Activated CD4-positive, alpha-beta T cell treated with anti-CD3 and anti-CD28 coated beads, Interleukin-2, amount 10 ng/mL, durations not matched to agents 7 days and 5 days (primary cell): ENCODE data around the gene VWA2. TPM values are rescaled to one million over a fixed set of nuclear protein-coding genes. Genes with fewer than 3 reads are reported as not detected.

Experiments used
- CTCF ChIA-PET: fragments of 350-600 bp; sonication (Branson Sonifier 250); formaldehyde crosslinking; loops from one replicate; lab custom pipeline; 2021; ENCODE audit warnings: antibody characterized with exemption; lab: Charles Lee
- POLR2A ChIA-PET: fragments of 350-600 bp; sonication (Branson Sonifier 250); formaldehyde crosslinking; loops from one replicate; lab custom pipeline; 2021; ENCODE audit warnings: antibody characterized with exemption; lab: Charles Lee
- DNase-seq: peaks from one replicate; pipeline ENCODE4 v3.0.0-alpha.2; 2020
- H3K27ac Mint-ChIP-seq: one replicate; pipeline ENCODE4 v1.8.0; 2021; ENCODE audit warnings: mild to moderate bottlenecking, moderate library complexity, mixed read lengths
- H3K27me3 Mint-ChIP-seq: one replicate; pipeline ENCODE4 v1.8.0; 2021; ENCODE audit warnings: mixed read lengths
- H3K36me3 Mint-ChIP-seq: one replicate; pipeline ENCODE4 v1.8.0; 2021; ENCODE audit warnings: low read depth, mixed read lengths
- H3K4me1 Mint-ChIP-seq: one replicate; pipeline ENCODE4 v1.8.0; 2021; ENCODE audit warnings: mixed read lengths
- H3K4me3 Mint-ChIP-seq: one replicate; pipeline ENCODE4 v1.8.0; 2021; ENCODE audit warnings: mild to moderate bottlenecking, moderate library complexity, mixed read lengths
- H3K9me3 Mint-ChIP-seq: one replicate; pipeline ENCODE4 v1.8.0; 2021; ENCODE audit warnings: mixed read lengths
- total RNA-seq, 2 experiments: library from RNA; stranded (reverse); gene quantifications; one replicate each; pipeline ENCODE4 v1.2.3, GENCODE V29; 2021

VWA2 gene
- total RNA-seq, 2 experiments from 2014 or later = not detected

GRCh38 chr10:114228156-114228555 lies 10.9 kb upstream of the VWA2 start:
- DNase-seq = no peak
- no peak overlapping the region for H3K27ac Mint-ChIP-seq
- CTCF ChIA-PET = no interaction called here
- H3K4me1 Mint-ChIP-seq = no peaks in the 10 kb centered on the region
- POLR2A ChIA-PET = no interaction called here
- H3K4me3 Mint-ChIP-seq = no peak overlapping the region
- H3K9me3 Mint-ChIP-seq = no peaks in the 10 kb centered on the region
- H3K36me3 Mint-ChIP-seq = no peaks in the 10 kb centered on the region
- H3K27me3 Mint-ChIP-seq = peaks cover 27% of the 10 kb centered on the region

DNA sequence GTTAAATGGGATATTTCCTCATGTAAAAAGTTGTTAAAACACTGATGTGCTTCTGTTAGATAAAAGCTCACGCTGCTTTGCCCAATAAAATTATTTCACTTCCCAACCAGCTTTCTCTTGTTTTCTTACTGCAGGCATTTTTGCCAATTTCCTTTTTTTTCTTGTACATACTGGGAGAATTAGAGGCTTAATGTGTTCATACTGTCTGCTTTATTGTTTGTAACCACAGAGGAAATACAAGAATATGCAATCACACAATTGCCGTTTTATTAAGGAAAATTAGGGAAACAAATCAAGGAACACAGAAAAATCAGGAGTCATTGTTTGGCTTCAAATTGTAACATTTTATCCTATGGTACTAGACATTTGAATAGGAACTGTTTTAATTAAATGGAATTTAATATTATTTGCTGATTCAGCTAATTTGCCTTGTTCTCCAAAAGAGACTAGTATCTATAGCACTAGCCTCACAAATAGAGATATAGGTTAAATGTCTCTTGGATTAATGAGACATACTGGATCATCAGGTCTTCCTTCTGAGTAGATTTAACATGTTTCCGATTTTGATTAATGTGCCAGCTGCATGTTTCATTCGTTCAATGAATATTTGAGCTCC lies 6.4 kb upstream of the VWA2 start:
- DNase-seq = no peak
- Mint-ChIP-seq H3K9me3 (no peaks in the 10 kb centered on the region), H3K4me1 (no peaks in the 10 kb centered on the region), H3K4me3 (no peak overlapping the region), H3K36me3 (no peaks in the 10 kb centered on the region), H3K27me3 (peaks cover 26% of the 10 kb centered on the region), H3K27ac (no peak overlapping the region)
- ChIA-PET CTCF (no interaction called here), POLR2A (no interaction called here)

DNA sequence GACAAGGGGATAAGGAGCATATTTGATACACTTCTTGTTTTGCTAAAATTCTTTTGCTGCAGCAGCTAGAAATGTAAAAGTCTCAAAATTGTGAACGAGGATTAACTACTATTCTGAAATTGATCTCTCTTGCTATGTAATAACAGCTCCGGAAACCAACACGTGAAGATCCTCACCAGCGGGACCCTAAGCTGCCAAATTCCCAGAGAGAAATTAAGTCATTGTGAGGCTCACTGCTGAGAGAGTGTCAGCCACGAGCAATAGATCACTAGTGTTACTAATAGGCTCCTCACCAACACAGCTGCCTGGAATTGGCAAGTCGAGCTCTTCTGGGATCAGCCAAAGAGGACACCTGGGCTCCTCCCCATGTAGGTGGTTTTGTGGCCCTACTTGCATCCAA lies 5.6 kb upstream of the VWA2 start:
- H3K27me3 Mint-ChIP-seq = peaks cover 29% of the 10 kb centered on the region
- no peaks in the 10 kb centered on the region for H3K4me1 Mint-ChIP-seq
- H3K36me3 Mint-ChIP-seq = no peaks in the 10 kb centered on the region
- POLR2A ChIA-PET = no interaction called here
- H3K9me3 Mint-ChIP-seq = no peaks in the 10 kb centered on the region
- no peak for DNase-seq
- CTCF ChIA-PET = interaction anchor here (1.6 kb wide), 1 partner anchor 12 kb away, joined by 3 read pairs; no protein-coding TSS in a partner anchor
- H3K27ac Mint-ChIP-seq = no peak overlapping the region
- no peak overlapping the region for H3K4me3 Mint-ChIP-seq

- H3K27me3 Mint-ChIP-seq = peaks cover 36% of the 10 kb centered on the region
- no peaks in the 10 kb centered on the region for H3K9me3 Mint-ChIP-seq
- H3K4me1 Mint-ChIP-seq = peaks cover 4% of the 10 kb centered on the region
- H3K27ac Mint-ChIP-seq = no peak overlapping the region
- no peak overlapping the region for H3K4me3 Mint-ChIP-seq
- ChIA-PET POLR2A (no interaction called here), CTCF (interaction anchor here (1.6 kb wide), 1 partner anchor 12 kb away, joined by 3 read pairs; no protein-coding TSS in a partner anchor)
- H3K36me3 Mint-ChIP-seq = no peaks in the 10 kb centered on the region
- DNase-seq = no peak
Observed at GRCh38 chr10:114234132-114234531, 4.9 kb upstream of the VWA2 start.

DNA sequence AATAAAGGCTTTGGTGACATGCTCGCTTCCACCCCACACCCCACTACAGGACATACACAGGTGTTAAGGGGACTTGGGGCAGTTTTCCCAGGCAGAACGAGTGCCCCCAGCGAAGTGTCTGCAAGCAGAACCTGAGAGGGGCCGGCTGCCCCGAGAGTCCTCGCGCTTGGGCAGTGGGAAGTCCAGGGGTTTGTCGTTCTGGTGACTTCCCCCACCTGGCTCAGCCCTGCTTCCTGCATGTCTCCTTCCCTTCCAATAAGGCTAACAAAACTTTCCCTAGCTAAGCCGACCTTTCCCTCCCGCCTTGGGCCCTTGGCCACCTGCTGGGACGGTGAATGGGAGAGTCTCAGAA lies 916 bp downstream of the VWA2 start:
- Mint-ChIP-seq H3K9me3 (no peaks in the 10 kb centered on the region), H3K4me1 (peaks cover 4% of the 10 kb centered on the region), H3K27me3 (peaks cover 73% of the 10 kb centered on the region), H3K4me3 (no peak overlapping the region), H3K27ac (no peak overlapping the region), H3K36me3 (no peaks in the 10 kb centered on the region)
- DNase-seq = no peak
- CTCF ChIA-PET = no interaction called here
- POLR2A ChIA-PET = no interaction called here

- Mint-ChIP-seq H3K4me1 (peaks cover 4% of the 10 kb centered on the region), H3K27ac (no peak overlapping the region), H3K27me3 (peaks cover 64% of the 10 kb centered on the region), H3K4me3 (no peak overlapping the region), H3K9me3 (no peaks in the 10 kb centered on the region), H3K36me3 (no peaks in the 10 kb centered on the region)
- POLR2A ChIA-PET = no interaction called here
- CTCF ChIA-PET = interaction anchor here (0.6 to 0.7 kb wide), 2 partner anchors 136 to 448 kb away, joined by 3 read pairs; no protein-coding TSS in a partner anchor
- DNase-seq = no peak
Observed at GRCh38 chr10:114242235-114242634, 3.2 kb downstream of the VWA2 start.

DNA sequence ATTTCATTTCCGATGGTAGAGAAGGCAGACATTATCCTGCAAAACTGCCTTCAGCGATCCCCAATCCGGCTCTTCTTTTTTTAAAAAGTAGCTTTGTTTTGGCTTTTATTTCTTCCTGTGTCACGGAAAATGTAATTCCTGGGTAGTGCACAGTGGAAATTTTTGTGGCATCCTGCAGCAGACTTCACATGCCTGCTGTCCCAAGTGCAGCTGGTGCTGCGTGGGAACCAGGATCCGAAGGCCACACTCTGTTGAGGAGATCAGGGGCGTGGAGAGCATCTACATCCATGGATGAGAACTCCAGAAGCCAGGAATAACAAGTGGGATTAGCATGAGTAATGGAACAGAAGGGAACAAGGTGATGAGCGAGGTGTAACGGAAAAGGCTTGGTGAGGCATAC lies 4.6 kb downstream of the VWA2 start:
- CTCF ChIA-PET = no interaction called here
- no peak overlapping the region for H3K27ac Mint-ChIP-seq
- POLR2A ChIA-PET = no interaction called here
- no peaks in the 10 kb centered on the region for H3K9me3 Mint-ChIP-seq
- DNase-seq = no peak
- H3K27me3 Mint-ChIP-seq = peaks cover 51% of the 10 kb centered on the region
- H3K4me3 Mint-ChIP-seq = no peak overlapping the region
- H3K36me3 Mint-ChIP-seq = no peaks in the 10 kb centered on the region
- peaks cover 4% of the 10 kb centered on the region for H3K4me1 Mint-ChIP-seq

DNA sequence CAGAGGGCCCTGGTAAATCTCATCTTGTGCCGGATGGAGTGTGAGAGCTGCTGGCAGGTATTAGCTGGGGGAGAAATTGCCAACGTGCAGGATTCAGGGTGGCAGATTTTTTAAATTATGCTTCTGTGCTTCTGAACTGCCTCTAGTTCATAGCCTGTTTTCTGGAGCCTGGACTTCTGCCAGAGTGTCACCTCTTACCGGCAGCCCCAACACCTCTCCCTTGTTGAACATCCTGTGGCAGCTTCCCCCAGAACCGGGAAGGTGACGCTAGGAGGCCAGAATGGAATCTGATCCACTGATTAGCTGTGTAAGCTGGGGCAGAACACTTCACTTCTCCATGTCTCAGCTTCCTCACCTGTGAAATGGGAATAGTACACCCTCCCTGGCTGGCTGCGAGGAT lies 5.1 kb downstream of the VWA2 start:
- no peak overlapping the region for H3K27ac Mint-ChIP-seq
- CTCF ChIA-PET = no interaction called here
- no peak overlapping the region for H3K4me3 Mint-ChIP-seq
- peaks cover under 1% of the 10 kb centered on the region for H3K4me1 Mint-ChIP-seq
- no peaks in the 10 kb centered on the region for H3K36me3 Mint-ChIP-seq
- POLR2A ChIA-PET = no interaction called here
- H3K9me3 Mint-ChIP-seq = no peaks in the 10 kb centered on the region
- peaks cover 47% of the 10 kb centered on the region for H3K27me3 Mint-ChIP-seq
- no peak for DNase-seq

DNA sequence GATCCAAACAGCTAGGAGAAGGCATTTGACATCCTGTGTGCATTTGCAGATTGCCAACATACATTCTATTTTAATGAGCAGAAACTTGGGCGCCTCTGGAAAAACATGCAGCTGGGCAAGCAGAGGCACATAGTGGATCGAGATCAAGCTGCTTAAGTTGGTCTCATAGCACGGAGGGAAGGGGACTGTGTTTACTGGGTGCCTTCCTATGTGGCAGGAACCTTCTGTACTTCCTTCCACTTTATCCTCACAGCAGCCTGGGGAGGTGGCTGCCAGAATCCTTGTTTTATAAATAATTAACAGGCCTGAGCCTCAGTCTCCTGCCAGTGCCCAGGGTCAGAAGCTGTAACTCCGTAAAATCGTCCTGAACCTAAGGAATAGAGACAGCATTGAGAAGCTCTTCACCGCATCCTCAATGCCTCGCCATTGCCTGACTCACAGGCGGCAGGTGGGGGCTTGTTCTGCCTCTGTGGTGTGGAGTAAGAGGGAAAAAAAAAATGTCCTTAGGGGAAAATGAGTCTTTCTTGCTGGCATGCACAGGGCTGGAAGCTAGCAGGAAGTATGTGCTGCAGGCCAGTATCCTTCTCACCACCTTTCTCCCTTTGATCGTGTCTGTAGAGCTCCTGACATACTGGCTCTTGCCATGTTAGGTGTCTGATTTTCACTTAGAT lies 6.2 kb downstream of the VWA2 start:
- no peaks in the 10 kb centered on the region for H3K36me3 Mint-ChIP-seq
- no peak overlapping the region for H3K4me3 Mint-ChIP-seq
- no peak overlapping the region for H3K27ac Mint-ChIP-seq
- H3K4me1 Mint-ChIP-seq = no peaks in the 10 kb centered on the region
- ChIA-PET POLR2A (no interaction called here), CTCF (no interaction called here)
- no peaks in the 10 kb centered on the region for H3K9me3 Mint-ChIP-seq
- H3K27me3 Mint-ChIP-seq = peaks cover 43% of the 10 kb centered on the region
- DNase-seq = no peak

- no peak for DNase-seq
- Mint-ChIP-seq H3K4me3 (no peak overlapping the region), H3K36me3 (no peaks in the 10 kb centered on the region), H3K9me3 (no peaks in the 10 kb centered on the region), H3K4me1 (no peaks in the 10 kb centered on the region), H3K27ac (no peak overlapping the region), H3K27me3 (peaks cover 31% of the 10 kb centered on the region)
- CTCF ChIA-PET = no interaction called here
- POLR2A ChIA-PET = no interaction called here
Observed at GRCh38 chr10:114246679-114247305, 7.7 kb downstream of the VWA2 start.

DNA sequence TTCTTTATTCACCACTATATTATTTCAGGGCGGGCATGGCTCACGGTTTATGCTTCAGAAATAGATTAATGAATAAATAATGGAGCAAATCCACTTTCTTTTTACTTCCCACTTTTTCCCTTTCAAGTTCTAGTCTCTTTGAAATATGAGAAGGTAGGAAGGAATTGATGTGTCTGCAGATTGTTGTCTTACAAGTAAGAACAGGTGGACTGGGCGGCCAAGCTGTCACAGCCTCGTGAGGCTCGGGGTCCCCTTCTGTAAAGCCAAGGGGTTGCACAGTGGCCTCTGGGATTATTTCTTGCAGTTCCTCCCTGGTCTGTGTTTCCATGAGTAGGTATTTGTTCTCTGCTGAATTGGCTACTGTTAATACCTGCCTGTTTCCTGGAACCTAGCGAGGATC lies 11.2 kb downstream of the VWA2 start:
- H3K27ac Mint-ChIP-seq = no peak overlapping the region
- no peaks in the 10 kb centered on the region for H3K36me3 Mint-ChIP-seq
- ChIA-PET POLR2A (interaction anchor here (0.6 kb wide), 1 partner anchor 1545 kb away, joined by 3 read pairs; no protein-coding TSS in a partner anchor), CTCF (no interaction called here)
- no peaks in the 10 kb centered on the region for H3K4me1 Mint-ChIP-seq
- H3K9me3 Mint-ChIP-seq = peaks cover 5% of the 10 kb centered on the region
- H3K4me3 Mint-ChIP-seq = no peak overlapping the region
- DNase-seq = no peak
- peaks cover 3% of the 10 kb centered on the region for H3K27me3 Mint-ChIP-seq

GRCh38 chr10:114250716-114251115 lies 11.7 kb downstream of the VWA2 start:
- Mint-ChIP-seq H3K4me1 (no peaks in the 10 kb centered on the region), H3K9me3 (peaks cover 5% of the 10 kb centered on the region), H3K36me3 (no peaks in the 10 kb centered on the region), H3K4me3 (no peak overlapping the region), H3K27me3 (no peaks in the 10 kb centered on the region), H3K27ac (no peak overlapping the region)
- POLR2A ChIA-PET = interaction anchor here (0.6 kb wide), 1 partner anchor 1545 kb away, joined by 3 read pairs; no protein-coding TSS in a partner anchor
- no peak for DNase-seq
- CTCF ChIA-PET = interaction anchor here (0.6 kb wide), 1 partner anchor 950 kb away, joined by 5 read pairs; no protein-coding TSS in a partner anchor

DNA sequence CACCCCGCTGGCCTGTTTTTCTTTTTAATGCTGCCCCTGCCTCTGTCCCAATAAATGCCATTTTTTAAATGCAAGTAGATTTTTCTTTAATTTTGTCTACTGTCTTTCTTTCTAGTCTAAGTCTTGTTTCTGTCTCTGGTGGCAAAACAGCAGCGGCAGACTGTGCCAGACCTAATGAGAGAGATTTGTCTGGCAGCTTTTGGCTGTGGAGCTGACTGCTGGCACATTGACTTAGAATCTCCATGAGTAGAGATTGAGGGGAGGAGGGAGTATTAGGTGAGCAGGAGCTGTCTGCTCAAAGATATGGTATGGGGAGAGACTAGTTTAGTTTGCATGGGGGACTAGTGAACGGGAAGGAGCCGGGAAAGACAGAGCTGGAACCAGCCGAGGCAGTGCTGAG lies 13.0 kb downstream of the VWA2 start:
- H3K9me3 Mint-ChIP-seq = peaks cover 5% of the 10 kb centered on the region
- CTCF ChIA-PET = no interaction called here
- DNase-seq = no peak
- H3K27me3 Mint-ChIP-seq = no peaks in the 10 kb centered on the region
- H3K36me3 Mint-ChIP-seq = no peaks in the 10 kb centered on the region
- H3K4me3 Mint-ChIP-seq = no peak overlapping the region
- no peaks in the 10 kb centered on the region for H3K4me1 Mint-ChIP-seq
- POLR2A ChIA-PET = interaction anchor here (0.7 kb wide), 1 partner anchor 51 kb away, joined by 6 read pairs; no protein-coding TSS in a partner anchor
- H3K27ac Mint-ChIP-seq = no peak overlapping the region
